Left forelimb (tissue), 1 donor: ENCODE results near the gene GNAZ.

Experiments
- DNase-seq: peaks from one replicate; pipeline ENCODE4 v3.0.0-alpha.2; 2018; ENCODE audit warnings: low spot score

Gene GNAZ

DNA sequence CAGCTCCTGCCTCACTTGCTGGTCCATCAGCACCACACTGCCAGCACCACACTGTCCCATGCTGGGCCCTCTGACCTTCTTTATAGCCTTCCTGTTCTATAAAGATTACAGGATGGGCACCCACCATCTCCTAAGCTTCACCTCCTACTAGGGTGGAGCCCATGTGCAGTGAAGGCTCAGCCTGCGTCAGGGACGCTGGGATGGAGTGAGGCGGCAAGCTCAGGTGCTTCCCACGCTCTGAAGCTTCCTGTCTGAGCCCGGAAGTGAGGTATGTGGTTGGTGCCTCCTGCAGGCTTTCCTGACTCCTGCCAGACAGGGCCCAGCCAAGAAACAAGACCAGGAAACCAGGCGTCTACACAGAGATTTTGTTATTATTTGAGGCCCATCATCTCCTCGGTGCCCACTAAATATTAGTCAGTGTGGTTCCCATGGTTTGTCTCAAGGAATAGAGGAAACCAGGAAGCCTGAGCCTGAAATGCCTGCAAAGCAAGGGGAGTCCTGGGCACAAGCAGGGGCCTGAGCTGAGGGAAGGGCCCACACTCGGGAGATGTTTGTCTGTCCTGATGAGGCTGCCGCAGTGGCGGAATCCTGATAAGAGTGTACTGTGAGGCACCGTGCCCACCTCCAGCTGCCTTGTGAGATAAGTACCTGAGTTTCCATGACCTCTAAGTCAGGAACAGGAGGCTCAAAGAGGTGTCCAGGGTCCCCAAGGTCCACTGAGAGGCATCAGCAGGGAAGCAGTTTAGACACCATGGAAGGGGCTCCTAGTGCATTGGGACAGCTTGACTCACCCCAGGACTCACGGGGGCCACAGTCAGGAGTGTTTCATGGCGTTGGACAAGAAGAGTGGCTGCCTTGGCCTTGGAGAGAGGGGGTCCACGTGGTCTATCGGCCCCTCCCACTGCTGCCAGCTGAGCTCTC lies 49.4 kb downstream of the GNAZ start:
- DNase-seq = no peak

- DNase-seq = no peak
Observed at GRCh38 chr22:23120415-23120899, 50.1 kb downstream of the GNAZ start.

DNA sequence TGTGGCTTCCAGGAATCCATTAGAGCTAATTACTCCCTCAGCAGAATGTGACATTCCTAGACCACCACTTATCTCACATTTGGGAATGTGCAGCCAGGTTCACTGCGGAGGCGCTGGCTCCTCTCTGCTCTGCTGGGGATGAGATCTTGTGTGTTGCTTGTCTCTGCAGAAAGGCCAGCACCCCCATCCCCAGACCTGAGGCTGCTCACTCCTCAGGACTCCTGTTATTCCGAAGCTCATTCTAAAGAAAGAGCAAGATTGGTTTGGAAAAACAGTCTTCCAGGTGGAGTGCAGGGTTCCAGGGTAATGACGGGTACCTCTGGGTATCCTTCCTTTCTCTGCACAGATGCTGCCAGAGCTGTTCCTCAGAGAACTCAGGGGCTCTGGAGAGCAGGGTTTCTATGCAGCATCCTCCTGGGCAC lies 50.7 kb downstream of the GNAZ start:
- DNase-seq = no peak

- DNase-seq = no peak
Observed at GRCh38 chr22:23121424-23121823, 51.1 kb downstream of the GNAZ start.

DNA sequence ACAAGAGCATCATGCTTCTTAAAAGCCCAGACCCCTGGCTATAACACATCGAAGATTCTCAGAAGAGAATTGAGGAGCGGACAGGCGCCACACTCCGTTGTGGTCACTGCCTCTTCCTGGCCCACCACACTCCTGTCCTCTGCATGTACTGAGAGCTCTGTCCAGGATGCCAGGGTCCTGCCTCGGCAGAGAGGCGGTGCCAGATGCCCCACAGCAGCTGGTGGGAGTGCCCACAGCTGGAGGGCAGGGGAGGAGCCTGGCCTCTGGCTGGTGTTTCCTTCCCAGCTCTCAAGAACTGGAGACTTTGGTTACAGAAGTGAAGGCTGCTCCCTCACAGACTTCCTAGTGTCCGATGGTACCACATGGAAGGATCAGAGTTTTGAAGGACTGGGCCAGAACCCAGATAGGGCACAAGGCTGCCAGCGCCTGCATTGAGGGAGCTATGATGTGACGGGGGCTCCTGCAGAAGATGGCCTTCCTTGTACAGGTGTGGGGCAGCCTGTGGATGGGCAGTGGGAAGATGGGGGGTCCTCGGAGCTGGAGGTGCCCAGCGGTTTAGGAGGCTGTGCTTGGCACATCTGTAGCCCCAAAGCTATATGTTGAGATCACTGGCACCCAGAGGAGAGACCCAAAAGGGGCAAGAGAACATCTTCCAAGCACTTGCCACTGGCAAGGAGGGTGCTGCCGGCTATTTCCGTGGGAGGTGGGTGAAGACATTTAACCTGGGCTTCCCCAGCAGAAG lies 52.1 kb downstream of the GNAZ start:
- no peak for DNase-seq

GRCh38 chr22:23122992-23123803 lies 52.9 kb downstream of the GNAZ start:
- no peak for DNase-seq

DNA sequence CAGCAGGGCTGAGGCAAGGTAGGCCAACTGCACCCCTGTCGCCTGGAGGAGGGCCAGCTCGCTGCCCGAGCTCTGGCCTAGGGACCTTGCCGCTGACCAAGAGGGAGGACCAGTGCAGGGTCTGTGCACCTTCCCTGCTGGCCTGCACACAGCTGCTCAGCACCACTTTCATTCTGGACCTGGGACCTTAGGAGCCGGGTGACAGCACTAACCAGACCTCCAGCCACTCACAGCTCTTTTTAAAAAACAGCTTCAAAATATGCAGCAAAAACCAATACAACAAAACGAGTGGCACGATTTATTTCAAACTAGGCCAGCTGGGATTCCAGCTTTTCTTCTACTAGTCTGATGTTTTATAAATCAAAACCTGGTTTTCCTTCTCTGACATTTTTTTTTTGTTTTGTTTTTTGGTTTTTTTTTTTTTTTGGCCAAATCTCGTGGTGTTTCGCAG lies 53.5 kb downstream of the GNAZ start:
- DNase-seq = no peak

GRCh38 chr22:23124611-23125511 lies 54.5 kb downstream of the GNAZ start:
- no peak for DNase-seq

GRCh38 chr22:23125512-23126103 lies 55.3 kb downstream of the GNAZ start:
- no peak for DNase-seq

DNA sequence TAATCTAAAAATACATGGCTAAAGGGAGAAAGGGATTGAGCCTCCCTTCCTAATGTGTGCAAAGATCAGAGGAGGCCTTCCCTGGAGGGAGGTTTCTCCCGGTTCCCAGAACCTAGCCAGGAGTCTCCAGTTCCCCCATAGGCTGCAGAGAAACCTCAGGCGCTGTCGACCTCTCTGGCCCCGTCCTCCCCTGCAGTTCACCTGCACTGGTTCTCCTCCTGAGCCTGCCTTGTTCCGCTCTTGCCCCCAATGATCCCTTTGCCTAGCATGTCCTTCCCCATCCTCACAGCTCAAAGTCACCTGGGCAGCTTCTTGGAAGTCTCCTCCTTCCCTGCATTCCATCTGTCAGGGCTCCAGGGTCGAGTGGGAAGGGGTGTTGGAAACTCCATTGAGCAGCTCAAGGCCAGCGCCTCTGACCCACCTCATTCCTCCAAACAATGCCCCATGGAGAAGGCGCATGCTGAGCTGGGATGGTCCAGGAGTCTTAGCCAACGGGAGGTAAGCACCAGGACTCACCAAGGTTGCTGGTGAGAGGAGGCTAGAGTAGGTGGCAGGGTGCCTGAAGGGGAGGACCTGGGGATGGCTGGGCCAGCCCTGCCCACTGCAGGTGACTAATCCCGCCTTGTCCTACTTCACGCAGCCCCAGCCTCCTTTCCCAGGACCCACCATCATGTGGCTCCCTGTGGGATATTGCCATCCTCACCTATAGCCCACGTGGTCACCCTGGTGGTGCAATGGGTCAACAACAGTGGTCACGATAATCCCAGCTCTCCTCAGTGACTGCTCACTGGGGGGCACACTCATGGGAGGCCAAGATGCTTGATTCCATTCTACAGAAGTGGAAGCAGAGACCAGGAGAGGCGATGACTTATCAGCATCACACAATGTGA lies 56.1 kb downstream of the GNAZ start:
- no peak for DNase-seq

- DNase-seq = no peak
Observed at GRCh38 chr22:23127055-23127756, 56.9 kb downstream of the GNAZ start.

DNA sequence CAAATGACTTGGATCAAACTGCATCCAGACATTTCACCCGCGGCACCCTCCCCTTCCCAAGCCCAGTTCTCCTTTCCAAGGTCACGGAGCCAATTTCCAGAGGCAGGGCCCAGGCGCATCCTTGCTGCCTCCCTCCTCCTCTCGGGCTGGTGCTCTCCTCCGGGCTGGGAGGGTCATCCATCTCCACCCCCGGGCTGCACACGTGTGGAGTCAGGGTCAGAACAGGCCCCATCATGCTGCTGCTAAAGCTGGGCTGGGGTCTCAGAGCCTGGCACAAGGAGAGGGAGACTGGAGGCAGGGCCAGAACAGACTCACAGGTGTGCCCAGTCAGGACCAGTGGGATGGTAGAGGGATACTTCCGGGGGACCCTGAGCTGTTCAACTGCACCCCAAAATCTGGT lies 57.5 kb downstream of the GNAZ start:
- no peak for DNase-seq

DNA sequence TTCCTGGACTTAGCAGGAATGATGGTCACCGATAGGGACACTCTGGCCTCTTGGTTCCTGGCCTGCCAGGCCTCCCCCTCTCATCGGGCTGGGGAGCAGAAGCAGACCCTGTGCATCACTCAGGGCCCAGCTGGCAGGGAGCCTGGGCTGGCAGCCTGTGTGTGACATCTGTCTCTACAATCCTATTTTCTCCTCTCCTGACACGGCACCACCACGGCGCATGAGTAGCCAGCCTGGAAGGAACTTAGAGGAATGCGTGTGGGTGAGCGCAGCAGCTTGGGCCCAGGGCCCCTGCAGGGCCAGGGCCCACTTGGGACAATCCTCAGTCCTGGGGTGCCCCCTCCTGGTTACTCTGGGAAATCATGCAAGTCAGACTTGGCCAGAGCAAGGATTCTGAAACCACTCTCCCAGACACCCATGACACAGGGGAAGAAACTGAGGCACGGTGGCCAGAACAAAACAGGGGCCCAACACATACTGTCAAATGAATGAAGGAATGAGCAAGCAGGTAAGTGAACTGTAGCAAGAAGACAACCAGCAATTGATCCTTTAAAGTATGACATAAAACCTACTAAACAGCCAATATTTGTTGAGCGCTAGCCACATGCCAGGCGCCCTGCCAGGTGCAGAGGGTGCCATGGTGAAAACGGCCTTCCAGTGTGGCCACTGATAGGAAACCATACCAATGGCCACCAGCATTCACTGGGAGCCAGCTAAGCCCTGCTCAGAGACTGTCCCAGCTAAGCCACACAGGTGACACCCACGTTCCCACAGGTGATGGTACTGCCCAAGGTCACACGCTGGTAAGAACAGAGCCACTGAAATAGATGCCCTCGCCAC lies 58.2 kb downstream of the GNAZ start:
- DNase-seq = peak; percentile 80

DNA sequence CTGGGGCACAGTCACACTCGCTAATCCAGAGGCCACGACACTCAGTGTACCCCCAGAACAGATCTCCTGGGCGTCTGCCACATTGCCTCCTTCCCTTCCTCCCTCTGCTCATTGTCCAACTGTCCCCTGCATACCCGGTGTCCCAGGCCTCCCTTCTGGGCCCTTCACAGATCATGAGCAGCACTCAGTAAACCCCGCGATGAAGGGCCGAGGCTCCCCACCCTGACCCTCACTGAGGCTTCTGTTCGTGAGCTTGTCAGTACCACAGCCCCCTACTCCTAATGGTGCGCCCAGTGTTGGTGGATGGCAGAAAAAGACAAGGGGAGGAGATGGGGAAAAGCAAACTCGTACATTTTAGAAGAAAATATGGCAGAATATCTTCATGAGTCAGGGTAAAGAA lies 58.8 kb downstream of the GNAZ start:
- DNase-seq = no peak

DNA sequence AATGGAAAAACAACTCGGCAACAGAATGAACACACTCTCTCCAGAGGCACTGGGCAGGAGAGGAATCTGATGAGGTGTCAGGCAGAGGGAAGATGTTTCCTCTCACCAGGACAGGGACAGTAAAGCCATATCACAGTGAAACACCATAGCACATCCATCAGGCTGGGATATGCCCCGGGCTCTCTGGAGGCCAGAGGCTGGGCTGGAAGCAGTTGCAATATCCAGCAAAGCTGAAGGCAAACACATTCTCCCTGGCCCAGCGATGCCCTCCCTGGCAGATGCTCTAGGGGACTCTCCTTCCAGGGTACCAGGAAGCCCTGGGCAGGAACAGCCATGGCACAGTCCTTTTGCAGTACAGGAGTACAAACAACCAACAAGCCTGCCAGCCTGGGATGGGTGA lies 60.4 kb downstream of the GNAZ start:
- no peak for DNase-seq

GRCh38 chr22:23131931-23132330 lies 61.6 kb downstream of the GNAZ start:
- no peak for DNase-seq

- DNase-seq = no peak
Observed at GRCh38 chr22:23132376-23133091, 62.2 kb downstream of the GNAZ start.
